Fibroblast of gingiva (primary cell): ENCODE data around the gene SCUBE3.

Experiments used
- DNase-seq: peaks from one replicate; pipeline ENCODE4 v3.0.0-alpha.2; 2011; ENCODE audit warnings: low read depth

Gene SCUBE3

GRCh38 chr6:35213824-35214756 is at the start of gene SCUBE3:
Gene SCUBE3, plus strand, starts transcription at chr6:35213956. Its CDS starts 463 bp downstream, at chr6:35214419.
- DNase-seq: no peak

- no peak for DNase-seq
Measured at GRCh38 chr6:35164277-35164676, 49.5 kb upstream of the SCUBE3 start.

GRCh38 chr6:35164868-35165267 is 48.9 kb upstream of the SCUBE3 start:
- DNase-seq: no peak

- no peak for DNase-seq
Measured at GRCh38 chr6:35165630-35166071, 48.1 kb upstream of the SCUBE3 start.

- no peak for DNase-seq
Measured at GRCh38 chr6:35166116-35166515, 47.6 kb upstream of the SCUBE3 start.

- no peak for DNase-seq
Measured at GRCh38 chr6:35166520-35166919, 47.2 kb upstream of the SCUBE3 start.

GRCh38 chr6:35167505-35167904 is 46.3 kb upstream of the SCUBE3 start:
- no peak for DNase-seq

GRCh38 chr6:35168461-35168861 is 45.3 kb upstream of the SCUBE3 start:
- no peak for DNase-seq

GRCh38 chr6:35170166-35170565 is 43.6 kb upstream of the SCUBE3 start:
- no peak for DNase-seq

GRCh38 chr6:35170891-35171290 is 42.9 kb upstream of the SCUBE3 start:
- no peak for DNase-seq

GRCh38 chr6:35173044-35173426 is 40.7 kb upstream of the SCUBE3 start:
- DNase-seq: no peak

GRCh38 chr6:35173427-35174087 is 40.2 kb upstream of the SCUBE3 start:
- DNase-seq: no peak

GRCh38 chr6:35174088-35174434 is 39.7 kb upstream of the SCUBE3 start:
- no peak for DNase-seq

GRCh38 chr6:35174501-35174900 is 39.3 kb upstream of the SCUBE3 start:
- DNase-seq: no peak

- DNase-seq: no peak
Measured at GRCh38 chr6:35176301-35177024, 37.3 kb upstream of the SCUBE3 start.

- DNase-seq: no peak
Measured at GRCh38 chr6:35177157-35177556, 36.6 kb upstream of the SCUBE3 start.

- no peak for DNase-seq
Measured at GRCh38 chr6:35177596-35177995, 36.2 kb upstream of the SCUBE3 start.

GRCh38 chr6:35178012-35178411 is 35.7 kb upstream of the SCUBE3 start:
- no peak for DNase-seq

- DNase-seq: no peak
Measured at GRCh38 chr6:35178932-35179832, 34.6 kb upstream of the SCUBE3 start.

- DNase-seq: no peak
Measured at GRCh38 chr6:35179901-35180535, 33.7 kb upstream of the SCUBE3 start.

GRCh38 chr6:35181308-35181932 is 32.3 kb upstream of the SCUBE3 start:
- DNase-seq: peak; percentile 88
